Stimulated activated CD8-positive, alpha-beta memory T cell treated with anti-CD3 and anti-CD28 coated beads, Interleukin-2, amount 100 ng/mL, for 48 hours (primary cell): Measurements from ENCODE around the gene PIP4K2C.
"Not testable (repeated sequence)": the region's sequence is repeated elsewhere in the genome, so short reads cannot be mapped to it uniquely, and the experiment has no call there.

Experiments
- DNase-seq, 2 donors: peaks; one replicate each; pipeline ENCODE4 v3.0.0-alpha.2; 2020; ENCODE audit warnings: low read depth in 2 of 2

Gene PIP4K2C

GRCh38 chr12:57636731-57637130 is 45.7 kb downstream of the PIP4K2C start:
- DNase-seq, result not testable (repeated sequence)

GRCh38 chr12:57637364-57637763 is 46.4 kb downstream of the PIP4K2C start:
- DNase-seq, result no peak

GRCh38 chr12:57638096-57638495 is 47.1 kb downstream of the PIP4K2C start:
- DNase-seq, result no peak

GRCh38 chr12:57640175-57641042 is 49.4 kb downstream of the PIP4K2C start:
- DNase-seq, result no peak

- DNase-seq, result no peak
Observed at GRCh38 chr12:57641699-57642442, 50.9 kb downstream of the PIP4K2C start.

- DNase-seq, result not testable (repeated sequence)
Observed at GRCh38 chr12:57645990-57646658, 55.1 kb downstream of the PIP4K2C start.

GRCh38 chr12:57646659-57647049 is 55.7 kb downstream of the PIP4K2C start:
- not testable (repeated sequence) for DNase-seq
